GM21619 (cell line): Measurements from ENCODE around the gene RPL36.
"Not testable (repeated sequence)": the region's sequence is repeated elsewhere in the genome, so short reads cannot be mapped to it uniquely, and the experiment has no call there.

Experiments
- ATAC-seq: cut with Tn5 transposase; IDR thresholded peaks from one replicate; pipeline ENCODE4 v1.9.1; 2021; ENCODE audit not compliant: unreplicated experiment

RPL36 gene

DNA sequence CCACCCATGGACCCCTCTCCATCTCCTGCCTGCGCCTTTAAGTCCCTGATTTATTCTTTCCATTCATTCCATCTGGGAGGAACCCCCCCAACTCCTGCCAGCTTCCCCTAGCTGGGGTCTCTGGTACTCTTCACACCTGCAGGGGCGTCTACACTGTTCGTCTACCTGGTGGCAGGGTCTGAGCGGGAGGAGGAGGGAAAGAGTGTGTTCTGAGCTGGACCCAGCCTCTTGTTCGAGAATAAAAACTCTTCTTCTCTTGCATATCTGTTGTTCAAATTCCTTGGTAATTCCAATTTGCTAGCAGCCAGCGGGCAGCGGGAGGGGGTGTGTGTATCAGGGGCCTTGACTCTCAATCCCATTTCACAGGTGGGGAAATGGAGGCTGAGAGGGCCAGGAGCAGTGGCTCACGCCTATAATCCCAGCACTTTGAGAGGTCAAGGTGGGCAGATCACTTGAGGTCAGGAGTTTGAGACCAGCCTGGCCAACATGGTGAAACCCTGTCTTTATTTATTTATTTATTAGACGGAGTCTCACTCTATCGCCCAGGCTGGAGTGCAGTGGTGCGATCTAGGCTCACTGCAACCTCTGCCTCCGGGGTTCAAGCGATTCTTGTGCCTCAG, 1.7 kb upstream of the RPL36 start:
- ATAC-seq, result not testable (repeated sequence)

DNA sequence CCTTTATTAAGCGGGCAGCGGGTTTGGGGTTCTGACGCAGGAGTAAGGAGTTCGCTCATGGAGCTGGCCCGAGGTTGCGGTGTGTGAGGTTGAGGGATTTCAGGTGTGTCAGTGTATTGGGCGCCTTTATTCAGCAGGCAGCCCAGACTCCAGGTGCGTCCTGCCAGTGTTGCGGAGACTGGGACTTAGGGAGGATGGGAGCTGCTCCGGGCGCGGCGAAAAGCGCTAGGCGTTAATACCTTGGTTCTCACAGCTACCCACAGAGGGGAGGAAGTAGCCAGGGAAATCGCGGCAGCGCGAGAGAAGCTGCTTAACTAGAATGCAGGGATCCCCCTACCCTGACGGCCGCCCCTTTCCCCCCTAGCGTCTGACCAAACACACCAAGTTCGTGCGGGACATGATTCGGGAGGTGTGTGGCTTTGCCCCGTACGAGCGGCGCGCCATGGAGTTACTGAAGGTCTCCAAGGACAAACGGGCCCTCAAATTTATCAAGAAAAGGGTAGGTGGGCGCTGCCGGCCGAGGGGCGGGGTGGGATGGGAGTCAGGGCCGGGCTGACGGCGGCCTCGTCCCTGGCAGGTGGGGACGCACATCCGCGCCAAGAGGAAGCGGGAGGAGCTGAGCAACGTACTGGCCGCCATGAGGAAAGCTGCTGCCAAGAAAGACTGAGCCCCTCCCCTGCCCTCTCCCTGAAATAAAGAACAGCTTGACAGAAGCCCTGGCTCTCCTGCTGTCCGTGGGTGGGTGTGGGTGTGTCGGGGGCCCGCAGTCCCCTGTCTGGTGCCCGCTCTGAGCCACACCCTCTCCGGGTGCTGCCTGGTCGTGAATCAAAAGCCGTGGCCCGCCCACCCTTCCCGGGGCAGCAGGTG, 1.1 kb downstream of the RPL36 start:
- ATAC-seq, result no peak

DNA sequence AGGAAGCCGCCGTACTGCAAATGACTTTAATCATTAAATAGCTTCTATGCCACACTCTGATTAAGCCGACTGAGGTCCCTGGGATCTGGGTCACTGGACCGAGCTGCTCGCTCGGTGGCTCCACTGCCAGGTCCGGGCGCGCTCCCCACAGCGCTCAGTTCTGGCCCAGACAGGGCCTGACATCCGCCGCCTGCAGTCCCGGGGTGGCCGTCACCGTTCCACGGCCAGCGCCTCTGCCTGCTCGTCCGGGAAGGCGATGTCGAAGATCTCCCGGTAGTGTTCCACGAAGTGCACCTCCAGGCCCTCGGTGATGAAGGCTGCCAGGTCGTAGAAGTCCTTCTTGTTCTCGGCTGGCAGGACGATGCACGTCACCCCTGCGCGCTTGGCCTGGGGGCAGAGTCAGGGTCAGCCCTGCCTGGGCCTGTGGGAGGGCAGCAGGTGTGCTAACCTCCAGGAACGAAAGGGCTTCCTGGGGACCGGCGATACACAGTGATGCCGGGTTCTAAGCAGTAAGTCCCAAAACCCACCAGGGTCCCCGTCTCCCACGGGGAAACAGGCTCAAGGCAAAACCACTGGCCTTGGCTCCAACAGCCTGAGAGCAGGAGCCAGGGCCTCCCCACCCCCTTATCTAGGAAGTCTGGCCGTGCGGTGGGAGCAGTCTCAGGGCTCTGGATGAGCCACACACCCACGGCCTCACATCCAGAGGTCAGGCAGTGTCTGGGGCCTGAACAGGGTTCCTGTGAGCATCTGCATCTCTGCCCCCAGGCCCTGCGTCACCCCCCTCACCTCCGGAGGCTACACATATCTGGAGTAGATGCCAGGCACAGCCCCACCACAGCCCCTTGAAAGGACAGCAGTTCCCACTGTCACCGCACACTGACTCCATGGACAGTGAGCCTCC, 2.0 kb downstream of the RPL36 start:
- ATAC-seq, result no peak

- no peak for ATAC-seq
Observed at GRCh38 chr19:5692723-5693194, 2.7 kb downstream of the RPL36 start.

GRCh38 chr19:5693195-5694166, 3.4 kb downstream of the RPL36 start:
- no peak for ATAC-seq

DNA sequence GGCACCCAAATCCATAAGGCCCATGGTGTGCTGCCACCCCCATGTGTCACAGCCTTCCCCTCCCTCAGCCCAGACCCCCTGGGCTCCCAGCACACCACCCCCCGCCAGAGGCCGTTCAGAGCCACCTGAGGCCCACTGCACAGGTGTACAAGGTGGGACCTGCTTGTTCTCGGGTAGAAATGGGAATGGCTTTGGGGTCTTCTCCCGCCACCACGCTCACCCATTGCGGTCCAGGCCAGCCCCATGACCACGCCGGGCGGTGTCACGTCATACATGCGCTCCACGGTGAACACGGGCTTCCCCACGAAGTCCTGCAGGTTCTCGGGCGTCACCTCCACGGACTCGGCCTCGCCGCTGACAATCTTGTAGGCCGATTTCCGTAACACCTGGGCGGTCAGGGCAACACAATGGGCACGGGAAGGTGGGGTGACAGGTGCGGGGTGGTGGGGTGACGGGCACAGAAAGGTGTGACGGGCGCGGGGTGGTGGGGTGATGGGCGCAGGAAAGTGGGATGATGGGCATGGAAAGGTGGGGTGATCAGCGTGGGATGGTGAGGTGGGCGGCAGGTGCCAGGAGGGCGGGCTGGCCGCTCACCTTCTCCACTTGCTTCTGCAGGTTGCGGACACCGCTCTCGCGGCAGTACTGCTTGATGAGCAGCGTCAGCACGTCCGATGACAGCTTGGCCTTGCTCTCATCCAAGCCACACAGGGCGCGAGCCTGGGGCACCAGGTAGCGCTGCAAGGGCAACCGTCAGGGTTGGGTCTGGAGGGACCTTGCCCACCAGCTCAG, 4.3 kb downstream of the RPL36 start:
- no peak for ATAC-seq

DNA sequence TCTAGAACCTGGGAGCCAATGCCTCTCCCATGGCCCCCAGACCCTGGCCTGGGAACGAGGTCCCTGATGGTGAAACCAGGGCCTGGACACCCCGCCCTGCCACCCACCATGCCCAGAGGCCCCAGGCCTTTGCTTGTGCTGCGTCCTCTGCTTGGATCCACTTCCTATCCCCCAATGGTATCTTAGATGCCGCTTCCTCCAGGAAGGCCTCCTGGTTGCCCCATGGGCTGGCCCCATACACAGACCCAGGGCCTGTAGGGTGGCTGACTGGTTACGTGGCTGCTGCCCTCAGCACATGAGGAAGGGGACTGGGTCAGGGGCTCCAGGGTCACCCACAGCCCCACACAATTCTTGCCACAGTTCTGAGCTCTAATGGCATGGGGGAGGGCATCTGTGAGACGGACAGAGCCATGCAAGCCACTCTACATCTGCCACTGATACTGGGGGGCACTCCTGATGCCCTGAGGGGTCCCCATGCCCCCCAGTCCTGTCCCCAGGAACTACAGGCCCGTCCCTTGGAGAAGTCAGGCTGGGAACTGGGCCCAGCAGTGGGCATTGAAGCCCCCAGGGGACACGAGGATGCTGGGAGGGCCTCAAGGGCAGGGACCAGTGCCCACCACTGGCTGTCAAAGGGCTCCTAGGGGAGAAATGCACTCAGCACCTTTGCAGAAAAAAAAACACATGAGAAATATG, 5.0 kb downstream of the RPL36 start:
- ATAC-seq, result no peak

DNA sequence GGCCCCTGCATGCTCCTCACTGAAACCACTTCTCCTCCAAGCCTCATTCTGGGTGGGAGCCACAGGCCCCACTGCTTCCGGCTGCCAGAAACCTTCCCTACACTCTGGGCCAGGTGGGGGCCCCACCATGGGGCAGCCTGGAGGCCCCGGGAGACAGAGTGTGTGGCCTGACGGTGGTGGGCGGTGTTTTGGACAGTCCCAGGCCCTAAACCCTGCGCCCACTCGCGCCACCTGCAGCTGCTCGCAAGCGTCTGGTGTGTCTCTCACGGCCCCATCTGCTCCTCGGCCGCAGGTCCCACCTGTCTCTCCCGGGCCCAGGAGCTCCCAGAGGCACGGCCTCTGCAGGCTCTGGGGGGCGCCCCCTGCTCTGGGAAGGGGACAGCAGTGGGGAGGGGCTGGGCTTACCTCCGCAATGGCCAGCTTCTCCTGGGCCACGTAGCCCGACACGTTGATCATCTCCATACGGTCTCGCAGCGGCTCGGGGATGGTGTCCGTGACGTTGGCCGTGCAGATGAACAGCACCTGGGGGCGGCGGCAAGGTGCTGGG, 5.6 kb downstream of the RPL36 start:
- no peak for ATAC-seq

GRCh38 chr19:5696196-5697021, 6.3 kb downstream of the RPL36 start:
- no peak for ATAC-seq

DNA sequence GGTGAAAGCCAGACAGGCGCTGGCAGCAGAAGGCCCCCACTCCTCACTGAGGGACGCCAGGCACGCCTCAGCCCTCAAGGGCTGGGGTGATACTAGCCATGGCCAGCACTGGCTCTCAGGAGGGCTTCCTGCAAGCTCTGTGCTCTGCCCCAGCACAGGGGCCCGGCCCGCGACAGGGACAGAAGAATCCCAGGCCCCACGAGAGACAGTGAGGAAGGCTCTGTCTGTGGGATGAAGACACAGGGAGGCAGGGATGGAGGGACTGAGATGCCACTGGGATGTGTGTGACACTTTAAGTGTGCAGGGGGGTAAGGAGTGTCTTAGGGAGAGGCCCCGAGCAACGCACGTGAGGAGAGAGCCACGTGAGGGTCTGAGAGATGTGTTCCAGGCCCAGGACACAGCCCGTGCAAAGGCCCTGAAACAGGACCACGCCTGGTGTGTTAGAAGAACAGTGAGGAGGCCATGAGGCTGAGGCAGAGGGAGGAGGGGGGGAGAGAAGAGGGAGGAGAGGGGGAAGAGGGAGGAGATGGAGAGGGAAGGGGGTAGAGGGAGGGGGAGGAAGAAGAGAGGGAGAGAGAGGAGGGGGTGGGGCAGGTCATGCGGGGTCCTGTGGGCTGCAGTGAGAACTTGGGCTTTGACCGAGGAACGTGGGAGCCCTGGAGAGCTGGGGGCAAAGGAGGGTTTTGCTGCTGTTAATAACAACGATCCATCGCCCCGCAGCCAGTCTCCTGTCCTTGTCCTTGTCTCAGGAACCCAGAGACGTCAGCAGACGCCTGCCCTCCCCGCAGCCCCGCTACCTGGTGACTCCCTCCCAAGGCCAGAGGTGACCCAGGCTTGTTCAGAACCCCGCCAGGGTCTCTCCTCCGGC, 7.2 kb downstream of the RPL36 start:
- no peak for ATAC-seq

DNA sequence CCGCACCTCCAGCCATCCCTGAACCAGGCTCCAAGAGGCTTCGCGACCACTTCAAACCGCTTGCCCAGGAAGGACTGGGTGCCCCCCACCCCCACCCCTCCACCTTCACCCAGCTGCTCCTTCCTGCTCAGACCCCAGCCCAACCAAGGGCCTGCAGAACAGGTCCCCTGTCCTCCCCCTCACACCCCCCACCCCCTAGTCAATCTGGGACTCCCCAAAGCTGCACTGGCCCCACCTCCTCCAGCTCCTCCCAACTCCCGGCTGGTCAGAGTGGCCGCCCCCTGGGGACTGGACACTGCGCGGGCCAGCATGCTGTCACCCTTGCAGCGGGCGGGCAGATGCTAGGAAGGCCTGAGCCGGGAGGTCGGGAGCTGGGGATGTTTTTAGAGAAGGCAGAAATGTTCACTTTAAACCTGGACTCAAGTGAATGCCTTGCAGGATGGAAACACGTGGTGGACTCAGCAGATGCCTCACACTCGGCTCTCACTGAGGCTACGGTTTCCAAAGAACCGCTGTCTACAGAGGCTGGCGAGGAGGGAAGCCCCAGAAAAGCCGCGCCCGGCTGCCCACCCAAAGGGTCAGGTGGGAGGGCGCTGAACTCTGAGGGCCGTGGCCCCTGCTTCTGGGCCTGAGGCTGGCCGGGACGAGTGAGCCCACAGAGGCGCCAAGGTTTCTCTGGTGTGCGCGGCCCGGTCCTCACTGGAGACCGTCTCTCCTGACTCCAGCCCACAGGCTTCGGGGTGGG, 8.0 kb downstream of the RPL36 start:
- ATAC-seq, result no peak

- ATAC-seq, result no peak
Observed at GRCh38 chr19:5698635-5699422, 8.7 kb downstream of the RPL36 start.

GRCh38 chr19:5700455-5701092, 10.5 kb downstream of the RPL36 start:
- no peak for ATAC-seq

DNA sequence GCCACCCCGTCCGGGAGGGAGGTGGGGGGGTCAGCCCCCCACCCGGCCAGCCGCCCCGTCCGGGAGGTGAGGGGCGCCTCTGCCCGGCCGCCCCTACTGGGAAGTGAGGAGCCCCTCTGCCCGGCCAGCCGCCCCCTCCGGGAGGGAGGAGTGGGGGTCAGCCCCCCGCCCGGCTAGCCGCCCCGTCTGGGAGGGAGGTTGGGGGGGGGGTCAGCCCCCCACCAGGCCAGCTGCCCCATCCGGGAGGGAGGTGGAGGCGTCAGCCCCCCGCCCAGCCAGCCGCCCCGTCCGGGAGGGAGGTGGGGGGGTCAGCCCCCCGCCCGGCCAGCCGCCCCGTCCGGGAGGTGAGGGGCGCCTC, 11.9 kb downstream of the RPL36 start:
- not testable (repeated sequence) for ATAC-seq
